ENCODE results near the gene ST3GAL5. TPM values are rescaled to one million over a fixed set of nuclear protein-coding genes. Genes with fewer than 3 reads are reported as not detected.

Gene ST3GAL5
- total and polyA plus RNA-seq, 2 donors (not counting 1 experiment from before 2014, with no cell fraction given) = 42.6 to 94.3 TPM

GRCh38 chr2:85909005-85909404 is 20.2 kb upstream of the ST3GAL5 start:
- H3K9me3 ChIP-seq (ENCODE audit: control extremely low read depth in 1 of 3, control insufficient read depth in 2 of 3, insufficient read depth in 1 of 3, low read length in 2 of 3) = no peaks in the 10 kb centered on the region
- H3K36me3 ChIP-seq (replicated peaks in 1 of 2; ENCODE audit: control extremely low read depth in 1 of 2, control insufficient read depth in 1 of 2, extremely low read depth in 1 of 2, insufficient read depth in 2 of 2, low read length in 1 of 2) = peaks cover 0 to 6% of the 10 kb centered on the region in 2 experiments
- ChIA-PET POLR2A (no interaction called here), CTCF (interaction anchor here (1.3 to 2.0 kb wide), 2 partner anchors 81 to 171 kb away, joined by 3 to 4 read pairs; no protein-coding TSS in a partner anchor)
- H2AFZ ChIP-seq (ENCODE audit: insufficient read depth, low read depth, low read length, poor library complexity, severe bottlenecking) = no peak overlapping the region
- intact Hi-C loops (cut with micrococcal nuclease) = no loop called here
- no peaks in the 10 kb centered on the region for H4K20me1 ChIP-seq (ENCODE audit: control insufficient read depth, insufficient read depth, low read length, poor library complexity, severe bottlenecking)
- ATAC-seq (ENCODE audit: low read depth) = no peak
- H3K27ac ChIP-seq (ENCODE audit: low read length in 2 of 2) = no peak overlapping the region
- peaks cover 0 to 8% of the 10 kb centered on the region in 2 donors for H3K4me1 ChIP-seq (ENCODE audit: control insufficient read depth in 2 of 2, insufficient read depth in 2 of 2, low read length in 2 of 2)
- no peaks in the 10 kb centered on the region for H3K27me3 Mint-ChIP-seq
- no peak for TF ChIP-seq EZH2 (IDR thresholded peaks at IDR 0.05; ENCODE audit: borderline replicate concordance, insufficient read depth, low read depth, low read length, poor library complexity, severe bottlenecking)
- TF ChIP-seq, protein P1, sequence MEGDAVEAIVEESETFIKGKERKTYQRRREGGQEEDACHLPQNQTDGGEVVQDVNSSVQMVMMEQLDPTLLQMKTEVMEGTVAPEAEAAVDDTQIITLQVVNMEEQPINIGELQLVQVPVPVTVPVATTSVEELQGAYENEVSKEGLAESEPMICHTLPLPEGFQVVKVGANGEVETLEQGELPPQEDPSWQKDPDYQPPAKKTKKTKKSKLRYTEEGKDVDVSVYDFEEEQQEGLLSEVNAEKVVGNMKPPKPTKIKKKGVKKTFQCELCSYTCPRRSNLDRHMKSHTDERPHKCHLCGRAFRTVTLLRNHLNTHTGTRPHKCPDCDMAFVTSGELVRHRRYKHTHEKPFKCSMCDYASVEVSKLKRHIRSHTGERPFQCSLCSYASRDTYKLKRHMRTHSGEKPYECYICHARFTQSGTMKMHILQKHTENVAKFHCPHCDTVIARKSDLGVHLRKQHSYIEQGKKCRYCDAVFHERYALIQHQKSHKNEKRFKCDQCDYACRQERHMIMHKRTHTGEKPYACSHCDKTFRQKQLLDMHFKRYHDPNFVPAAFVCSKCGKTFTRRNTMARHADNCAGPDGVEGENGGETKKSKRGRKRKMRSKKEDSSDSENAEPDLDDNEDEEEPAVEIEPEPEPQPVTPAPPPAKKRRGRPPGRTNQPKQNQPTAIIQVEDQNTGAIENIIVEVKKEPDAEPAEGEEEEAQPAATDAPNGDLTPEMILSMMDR (IDR thresholded peaks at IDR 0.05) = no peak
- DNase-seq = no peak
- no peak overlapping the region for H3K9ac ChIP-seq (ENCODE audit: low read length)
- H3K27ac Mint-ChIP-seq = no peak overlapping the region
- peaks cover 7% of the 10 kb centered on the region for H3K4me1 Mint-ChIP-seq
- H3K79me2 ChIP-seq (ENCODE audit: control insufficient read depth, insufficient read depth, low read length) = no peaks in the 10 kb centered on the region
- H3K4me3 Mint-ChIP-seq = no peak overlapping the region
- no peak overlapping the region for H3K4me3 ChIP-seq (ENCODE audit: control extremely low read depth in 1 of 5, extremely low read depth in 1 of 5, insufficient read depth in 1 of 5, low read depth in 2 of 5, low read length in 4 of 5)
- H3K9me3 Mint-ChIP-seq (ENCODE audit: insufficient read depth) = no peaks in the 10 kb centered on the region
- WGBS (ENCODE audit: insufficient coverage) = no CpG with 5 or more reads among the region's 3 CpGs
- no peaks in the 10 kb centered on the region for H3K27me3 ChIP-seq (replicated peaks in 1 of 4; ENCODE audit: control extremely low read depth in 1 of 4, control insufficient read depth in 3 of 4, insufficient read depth in 4 of 4, low read length in 3 of 4)
- no peak overlapping the region for H3K4me2 ChIP-seq (replicated peaks; ENCODE audit: low read depth, low read length, poor library complexity, severe bottlenecking)

DNA sequence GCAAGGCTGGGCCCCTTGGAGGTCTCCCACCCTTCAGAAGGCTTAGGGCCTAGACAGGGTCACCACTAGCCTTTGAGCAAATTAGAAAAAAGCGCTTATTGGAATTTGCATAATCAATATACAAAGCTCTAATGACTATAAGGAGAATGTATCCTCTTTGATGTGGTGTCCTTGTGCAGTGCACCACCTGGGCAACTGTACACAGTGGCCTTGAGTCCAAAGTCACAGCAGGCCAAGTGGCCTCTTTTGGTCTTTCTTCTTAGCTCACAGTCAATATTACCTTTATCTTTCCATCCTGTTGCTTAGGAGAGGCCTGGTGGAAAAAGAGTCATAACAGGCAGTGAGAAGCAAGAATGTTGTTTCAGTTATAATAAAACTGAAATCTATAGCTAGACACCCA is 19.7 kb upstream of the ST3GAL5 start:
- Histone ChIP-seq H3K4me3 (ENCODE audit: control extremely low read depth in 1 of 5, extremely low read depth in 1 of 5, insufficient read depth in 1 of 5, low read depth in 2 of 5, low read length in 4 of 5) (no peak overlapping the region), H2AFZ (ENCODE audit: insufficient read depth, low read depth, low read length, poor library complexity, severe bottlenecking) (no peak overlapping the region), H3K36me3 (replicated peaks in 1 of 2; ENCODE audit: control extremely low read depth in 1 of 2, control insufficient read depth in 1 of 2, extremely low read depth in 1 of 2, insufficient read depth in 2 of 2, low read length in 1 of 2) (peaks cover 0 to 9% of the 10 kb centered on the region in 2 experiments), H3K79me2 (ENCODE audit: control insufficient read depth, insufficient read depth, low read length) (no peaks in the 10 kb centered on the region), H4K20me1 (ENCODE audit: control insufficient read depth, insufficient read depth, low read length, poor library complexity, severe bottlenecking) (no peaks in the 10 kb centered on the region), H3K27me3 (replicated peaks in 1 of 4; ENCODE audit: control extremely low read depth in 1 of 4, control insufficient read depth in 3 of 4, insufficient read depth in 4 of 4, low read length in 3 of 4) (no peaks in the 10 kb centered on the region), H3K9ac (ENCODE audit: low read length) (no peak overlapping the region), H3K4me1 (ENCODE audit: control insufficient read depth in 2 of 2, insufficient read depth in 2 of 2, low read length in 2 of 2) (peaks cover 0 to 8% of the 10 kb centered on the region in 2 donors), H3K9me3 (ENCODE audit: control extremely low read depth in 1 of 3, control insufficient read depth in 2 of 3, insufficient read depth in 1 of 3, low read length in 2 of 3) (no peaks in the 10 kb centered on the region), H3K4me2 (replicated peaks; ENCODE audit: low read depth, low read length, poor library complexity, severe bottlenecking) (no peak overlapping the region), H3K27ac (ENCODE audit: low read length in 2 of 2) (no peak overlapping the region)
- Mint-ChIP-seq H3K4me1 (peaks cover 5% of the 10 kb centered on the region), H3K27ac (no peak overlapping the region), H3K4me3 (no peak overlapping the region), H3K27me3 (no peaks in the 10 kb centered on the region), H3K9me3 (ENCODE audit: insufficient read depth) (no peaks in the 10 kb centered on the region)
- POLR2A ChIA-PET = no interaction called here
- CTCF ChIA-PET = interaction anchor here (1.3 to 2.0 kb wide), 2 partner anchors 81 to 172 kb away, joined by 3 to 4 read pairs; no protein-coding TSS in a partner anchor
- TF ChIP-seq, protein P1 (IDR thresholded peaks at IDR 0.05) = no peak
- TF ChIP-seq EZH2 (IDR thresholded peaks at IDR 0.05; ENCODE audit: borderline replicate concordance, insufficient read depth, low read depth, low read length, poor library complexity, severe bottlenecking) = no peak
- WGBS (ENCODE audit: insufficient coverage) = no CpG with 5 or more reads among the region's 1 CpG
- DNase-seq (no peak), ATAC-seq (ENCODE audit: low read depth) (no peak)
- intact Hi-C loops (cut with micrococcal nuclease) = no loop called here

All from B cell (primary cell).